Measurements from ENCODE around the gene RAB11B.
"Not testable (repeated sequence)": the region's sequence is repeated elsewhere in the genome, so short reads cannot be mapped to it uniquely, and the experiment has no call there.

Gene RAB11B

DNA sequence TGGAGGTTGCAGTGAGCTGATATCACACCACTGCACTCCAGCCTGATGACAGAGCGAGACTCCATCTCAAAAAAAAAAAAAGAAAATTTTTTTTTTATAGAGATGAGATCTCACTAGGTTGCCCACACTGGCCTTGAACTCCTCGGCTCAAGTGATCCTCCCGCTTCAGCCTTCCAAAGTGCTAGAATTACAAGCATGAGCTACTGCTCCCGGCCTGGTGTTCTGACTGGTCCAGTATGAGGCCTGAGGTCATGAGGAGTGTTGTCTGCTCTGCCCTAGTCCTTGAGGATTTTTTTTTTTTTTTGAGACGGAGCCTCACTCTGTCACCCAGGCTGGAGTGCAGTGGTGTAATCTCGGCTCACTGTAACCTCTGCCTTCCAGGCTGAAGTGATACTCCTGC is 35.2 kb downstream of the RAB11B start:
- not testable (repeated sequence) for H3K27ac ChIP-seq (ENCODE audit: low read depth, low read length); H3K9ac ChIP-seq (ENCODE audit: low read length in 5 of 5); H3K9me3 ChIP-seq (ENCODE audit: control insufficient read depth in 5 of 5, low read length in 5 of 5); H3K4me3 ChIP-seq (ENCODE audit: low read depth in 1 of 5, low read length in 5 of 5); H3K27me3 ChIP-seq (ENCODE audit: control insufficient read depth in 5 of 5, insufficient read depth in 4 of 5, low read length in 5 of 5)
- Histone ChIP-seq H3K36me3 (ENCODE audit: control insufficient read depth in 5 of 5, insufficient read depth in 5 of 5, low read length in 5 of 5) (peaks cover 0 to 32% (median 17%) of the 10 kb centered on the region in 5 donors), H3K4me1 (ENCODE audit: control insufficient read depth in 5 of 5, insufficient read depth in 5 of 5, low read length in 5 of 5) (peaks cover 6 to 30% (median 22%) of the 10 kb centered on the region in 5 donors)

DNA sequence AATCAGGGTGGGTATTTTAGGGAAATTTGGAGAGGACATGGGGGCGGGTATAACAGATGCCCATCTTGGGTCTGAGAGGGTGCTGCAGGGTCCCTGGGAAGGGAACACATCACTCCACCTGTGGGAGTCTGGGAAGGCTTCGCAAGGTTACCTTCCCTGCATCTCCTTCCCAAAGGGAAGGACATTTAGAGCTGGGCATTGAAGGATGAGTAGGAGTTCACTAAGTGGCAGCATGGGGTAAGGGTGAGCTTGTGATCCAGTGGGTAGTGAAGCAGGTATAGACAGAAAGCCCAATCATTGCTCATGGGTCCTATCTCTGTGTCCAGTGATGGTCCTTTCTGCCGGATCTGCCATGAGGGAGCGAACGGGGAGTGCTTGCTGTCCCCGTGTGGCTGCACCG is 36.1 kb downstream of the RAB11B start:
- H3K9me3 ChIP-seq (ENCODE audit: control insufficient read depth in 5 of 5, low read length in 5 of 5): no peaks in the 10 kb centered on the region
- H3K27ac ChIP-seq (ENCODE audit: low read depth, low read length): no peak overlapping the region
- H3K36me3 ChIP-seq (ENCODE audit: control insufficient read depth in 5 of 5, insufficient read depth in 5 of 5, low read length in 5 of 5): peaks cover 0 to 41% (median 24%) of the 10 kb centered on the region in 5 donors
- no peaks in the 10 kb centered on the region for H3K27me3 ChIP-seq (ENCODE audit: control insufficient read depth in 5 of 5, insufficient read depth in 4 of 5, low read length in 5 of 5)
- no peak overlapping the region for H3K4me3 ChIP-seq (ENCODE audit: low read depth in 1 of 5, low read length in 5 of 5)
- H3K9ac ChIP-seq (ENCODE audit: low read length in 5 of 5): no peak overlapping the region
- H3K4me1 ChIP-seq (ENCODE audit: control insufficient read depth in 5 of 5, insufficient read depth in 5 of 5, low read length in 5 of 5): peaks cover 6 to 30% (median 22%) of the 10 kb centered on the region in 5 donors

DNA sequence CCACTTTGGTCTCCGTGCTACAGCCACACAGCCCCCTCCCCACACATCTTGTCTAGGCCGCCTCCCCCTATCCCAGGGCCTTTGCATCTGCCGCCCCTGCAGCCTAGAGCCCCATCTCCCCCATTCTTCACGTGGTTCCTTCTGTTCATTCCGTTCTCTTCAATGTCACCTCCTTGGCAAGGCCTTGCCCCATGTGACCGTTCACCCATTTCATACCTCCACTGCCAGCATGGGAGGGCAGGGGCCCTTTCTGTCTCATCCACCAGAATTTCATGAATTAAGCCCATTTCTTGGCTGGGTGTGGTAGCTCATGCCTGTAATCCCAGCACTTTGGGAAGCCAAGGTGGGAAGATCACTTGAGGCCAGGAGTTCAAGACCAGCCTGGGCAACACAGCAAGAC is 38.9 kb downstream of the RAB11B start:
- Histone ChIP-seq H3K27me3 (ENCODE audit: control insufficient read depth in 5 of 5, insufficient read depth in 4 of 5, low read length in 5 of 5) (no peaks in the 10 kb centered on the region), H3K4me3 (ENCODE audit: low read depth in 1 of 5, low read length in 5 of 5) (no peak overlapping the region), H3K9ac (ENCODE audit: low read length in 5 of 5) (no peak overlapping the region), H3K4me1 (ENCODE audit: control insufficient read depth in 5 of 5, insufficient read depth in 5 of 5, low read length in 5 of 5) (peaks cover 1 to 12% (median 8%) of the 10 kb centered on the region in 5 donors), H3K36me3 (ENCODE audit: control insufficient read depth in 5 of 5, insufficient read depth in 5 of 5, low read length in 5 of 5) (peaks cover 0 to 46% (median 22%) of the 10 kb centered on the region in 5 donors), H3K9me3 (ENCODE audit: control insufficient read depth in 5 of 5, low read length in 5 of 5) (no peaks in the 10 kb centered on the region), H3K27ac (ENCODE audit: low read depth, low read length) (no peak overlapping the region)

DNA sequence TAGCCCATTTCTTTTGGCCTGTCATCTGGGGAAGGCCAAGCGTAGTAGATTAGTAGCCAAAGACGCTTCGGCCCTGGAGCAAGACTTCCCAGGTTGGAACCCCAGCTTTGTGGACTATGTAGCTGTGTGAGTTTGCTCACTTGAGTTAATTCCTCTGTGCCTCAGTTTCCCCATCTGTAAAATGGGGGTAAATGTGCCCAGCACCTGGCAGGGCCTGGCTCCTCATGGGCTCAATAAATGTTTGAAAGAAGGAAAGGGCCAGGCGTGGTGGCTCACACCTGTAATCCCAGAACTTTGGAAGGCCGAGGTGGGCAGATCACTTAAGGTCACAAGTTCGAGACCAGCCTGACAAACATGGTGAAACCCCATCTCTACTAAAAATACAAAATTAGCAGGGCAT is 39.7 kb downstream of the RAB11B start:
- H3K27ac ChIP-seq (ENCODE audit: low read depth, low read length): no peak overlapping the region
- H3K36me3 ChIP-seq (ENCODE audit: control insufficient read depth in 5 of 5, insufficient read depth in 5 of 5, low read length in 5 of 5): peaks cover 0 to 46% (median 22%) of the 10 kb centered on the region in 5 donors
- no peak overlapping the region for H3K9ac ChIP-seq (ENCODE audit: low read length in 5 of 5)
- H3K27me3 ChIP-seq (ENCODE audit: control insufficient read depth in 5 of 5, insufficient read depth in 4 of 5, low read length in 5 of 5): no peaks in the 10 kb centered on the region
- H3K4me3 ChIP-seq (ENCODE audit: low read depth in 1 of 5, low read length in 5 of 5): no peak overlapping the region
- H3K9me3 ChIP-seq (ENCODE audit: control insufficient read depth in 5 of 5, low read length in 5 of 5): no peaks in the 10 kb centered on the region
- H3K4me1 ChIP-seq (ENCODE audit: control insufficient read depth in 5 of 5, insufficient read depth in 5 of 5, low read length in 5 of 5): peaks cover 0 to 10% (median 3%) of the 10 kb centered on the region in 5 donors

DNA sequence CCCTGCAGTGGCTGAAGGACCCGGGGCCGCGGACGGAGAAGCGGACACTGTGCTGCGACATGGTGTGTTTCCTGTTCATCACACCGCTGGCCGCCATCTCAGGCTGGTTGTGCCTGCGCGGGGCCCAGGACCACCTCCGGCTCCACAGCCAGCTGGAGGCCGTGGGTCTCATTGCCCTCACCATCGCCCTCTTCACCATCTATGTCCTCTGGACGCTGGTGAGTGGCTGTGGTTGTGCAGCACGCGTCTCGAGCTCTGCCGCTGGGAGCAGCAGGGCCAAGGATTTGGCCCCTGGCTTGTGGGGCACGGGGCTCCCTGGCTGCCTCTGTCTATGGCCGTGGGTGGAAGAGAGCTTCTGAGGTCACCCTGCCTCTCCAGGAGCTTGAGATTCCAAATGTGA is 40.5 kb downstream of the RAB11B start:
- Histone ChIP-seq H3K36me3 (ENCODE audit: control insufficient read depth in 5 of 5, insufficient read depth in 5 of 5, low read length in 5 of 5) (peaks cover 0 to 52% (median 22%) of the 10 kb centered on the region in 5 donors), H3K27me3 (ENCODE audit: control insufficient read depth in 5 of 5, insufficient read depth in 4 of 5, low read length in 5 of 5) (no peaks in the 10 kb centered on the region), H3K4me1 (ENCODE audit: control insufficient read depth in 5 of 5, insufficient read depth in 5 of 5, low read length in 5 of 5) (peaks cover 0 to 9% (median 3%) of the 10 kb centered on the region in 5 donors), H3K27ac (ENCODE audit: low read depth, low read length) (no peak overlapping the region), H3K9ac (ENCODE audit: low read length in 5 of 5) (no peak overlapping the region), H3K4me3 (ENCODE audit: low read depth in 1 of 5, low read length in 5 of 5) (no peak overlapping the region), H3K9me3 (ENCODE audit: control insufficient read depth in 5 of 5, low read length in 5 of 5) (no peaks in the 10 kb centered on the region)

DNA sequence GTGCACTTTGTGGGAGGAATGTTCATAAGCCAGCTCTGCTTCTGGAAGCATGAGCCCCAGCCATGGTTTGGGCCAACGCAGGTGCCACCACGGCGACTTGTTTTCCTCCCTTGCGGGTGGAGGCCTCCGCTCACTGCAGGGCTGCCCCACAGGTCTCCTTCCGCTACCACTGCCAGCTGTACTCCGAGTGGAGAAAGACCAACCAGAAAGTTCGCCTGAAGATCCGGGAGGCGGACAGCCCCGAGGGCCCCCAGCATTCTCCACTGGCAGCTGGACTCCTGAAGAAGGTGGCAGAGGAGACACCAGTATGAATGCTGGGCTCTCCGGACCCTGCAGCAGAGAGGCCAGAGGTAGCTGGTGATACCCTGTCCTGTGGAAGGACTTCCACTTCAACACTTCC is 48.1 kb downstream of the RAB11B start:
- no peaks in the 10 kb centered on the region for H3K9me3 ChIP-seq (ENCODE audit: control insufficient read depth in 5 of 5, low read length in 5 of 5)
- H3K36me3 ChIP-seq (ENCODE audit: control insufficient read depth in 5 of 5, insufficient read depth in 5 of 5, low read length in 5 of 5): peaks cover 0 to 31% (median 20%) of the 10 kb centered on the region in 5 donors
- no peaks in the 10 kb centered on the region for H3K27me3 ChIP-seq (ENCODE audit: control insufficient read depth in 5 of 5, insufficient read depth in 4 of 5, low read length in 5 of 5)
- H3K9ac ChIP-seq (ENCODE audit: low read length in 5 of 5): no peak overlapping the region
- H3K4me1 ChIP-seq (ENCODE audit: control insufficient read depth in 5 of 5, insufficient read depth in 5 of 5, low read length in 5 of 5): peaks cover 0 to 9% (median 3%) of the 10 kb centered on the region in 5 donors
- no peak overlapping the region for H3K4me3 ChIP-seq (ENCODE audit: low read depth in 1 of 5, low read length in 5 of 5)
- H3K27ac ChIP-seq (ENCODE audit: low read depth, low read length): no peak overlapping the region

DNA sequence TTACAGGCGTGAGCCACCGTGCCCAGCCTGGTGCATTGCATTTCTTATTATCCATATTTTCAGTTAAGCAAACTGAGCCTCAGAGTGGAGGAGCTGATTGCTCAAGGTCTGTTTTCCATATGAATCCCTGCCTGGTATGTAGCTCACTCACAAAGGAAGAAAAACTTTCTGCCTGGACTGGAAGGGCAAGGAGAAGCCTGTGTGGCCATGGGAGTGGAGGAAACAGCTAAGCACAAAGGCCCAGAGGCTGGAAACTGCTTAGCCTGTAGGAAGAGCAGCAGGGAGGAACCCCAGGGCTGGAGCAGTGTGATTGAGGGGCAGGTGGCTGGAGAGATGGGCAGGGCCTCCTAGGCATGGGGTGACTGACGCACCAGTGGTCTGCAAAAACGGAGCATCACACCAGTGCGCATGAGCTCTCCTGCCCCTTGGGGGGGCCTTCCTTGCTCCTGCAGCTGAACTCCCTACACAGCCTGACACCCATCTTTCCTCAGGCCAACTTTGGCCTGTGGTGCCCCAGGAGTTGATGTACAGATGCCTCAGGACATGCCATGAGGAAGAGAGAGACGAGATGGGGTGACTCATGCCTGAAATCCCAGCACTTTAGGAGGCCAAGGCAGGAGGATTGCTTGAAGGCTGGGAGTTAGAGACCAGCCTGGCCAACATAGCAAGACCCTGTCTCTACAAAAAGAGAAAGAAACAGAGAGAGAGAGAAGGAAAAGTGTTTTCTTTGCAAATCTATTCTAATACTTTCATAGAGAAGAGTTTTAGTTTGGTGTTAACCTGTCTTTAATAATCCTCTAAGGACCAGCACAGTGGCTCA is 51.8 kb downstream of the RAB11B start:
- peaks cover 0 to 21% (median 15%) of the 10 kb centered on the region in 5 donors for H3K36me3 ChIP-seq (ENCODE audit: control insufficient read depth in 5 of 5, insufficient read depth in 5 of 5, low read length in 5 of 5)
- no peak overlapping the region for H3K4me3 ChIP-seq (ENCODE audit: low read depth in 1 of 5, low read length in 5 of 5)
- H3K27me3 ChIP-seq (ENCODE audit: control insufficient read depth in 5 of 5, insufficient read depth in 4 of 5, low read length in 5 of 5): no peaks in the 10 kb centered on the region
- H3K9me3 ChIP-seq (ENCODE audit: control insufficient read depth in 5 of 5, low read length in 5 of 5): no peaks in the 10 kb centered on the region
- H3K9ac ChIP-seq (ENCODE audit: low read length in 5 of 5): no peak overlapping the region
- H3K4me1 ChIP-seq (ENCODE audit: control insufficient read depth in 5 of 5, insufficient read depth in 5 of 5, low read length in 5 of 5): peaks cover 5 to 22% (median 19%) of the 10 kb centered on the region in 5 donors
- H3K27ac ChIP-seq (ENCODE audit: low read depth, low read length): no peak overlapping the region

DNA sequence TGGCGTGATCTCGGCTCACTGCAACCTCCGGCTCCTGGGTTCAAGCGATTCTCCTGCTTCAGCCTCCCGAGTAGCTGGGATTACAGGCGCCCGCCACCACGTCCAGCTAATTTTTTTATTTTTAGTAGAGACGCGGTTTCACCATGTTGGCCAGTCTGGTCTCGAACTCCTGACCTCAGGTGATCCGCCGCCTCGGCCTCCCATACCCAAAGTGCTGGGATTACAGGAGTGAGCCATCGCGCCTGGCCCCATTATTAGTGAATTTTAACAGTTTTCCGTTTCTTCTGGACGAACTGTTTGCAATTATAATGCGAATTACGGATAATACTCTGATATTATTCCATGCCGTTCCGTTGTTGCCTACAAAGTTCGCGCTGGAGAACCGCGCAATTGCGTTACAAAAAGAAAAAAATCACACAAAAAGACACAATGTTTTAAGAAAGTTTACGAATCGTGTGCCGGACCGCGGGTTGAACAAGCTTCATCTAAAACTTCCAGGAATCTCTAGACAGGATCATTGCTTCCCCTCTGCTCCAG is 54.0 kb downstream of the RAB11B start:
- not testable (repeated sequence) for H3K9me3 ChIP-seq (ENCODE audit: control insufficient read depth in 5 of 5, low read length in 5 of 5); H3K27me3 ChIP-seq (ENCODE audit: control insufficient read depth in 5 of 5, insufficient read depth in 4 of 5, low read length in 5 of 5)
- H3K4me1 ChIP-seq (ENCODE audit: control insufficient read depth in 5 of 5, insufficient read depth in 5 of 5, low read length in 5 of 5): peaks cover 5 to 39% (median 34%) of the 10 kb centered on the region in 5 donors
- peak overlapping the region; percentile 82 to 98 (median 93) for H3K4me3 ChIP-seq (ENCODE audit: low read depth in 1 of 5, low read length in 5 of 5)
- peak overlapping the region in 4 of 5 donors; percentile 72 to 100 (median 90) for H3K9ac ChIP-seq (ENCODE audit: low read length in 5 of 5)
- H3K27ac ChIP-seq (ENCODE audit: low read depth, low read length): peak overlapping the region; percentile 94
- H3K36me3 ChIP-seq (ENCODE audit: control insufficient read depth in 5 of 5, insufficient read depth in 5 of 5, low read length in 5 of 5): peaks cover 0 to 12% (median 2%) of the 10 kb centered on the region in 5 donors

DNA sequence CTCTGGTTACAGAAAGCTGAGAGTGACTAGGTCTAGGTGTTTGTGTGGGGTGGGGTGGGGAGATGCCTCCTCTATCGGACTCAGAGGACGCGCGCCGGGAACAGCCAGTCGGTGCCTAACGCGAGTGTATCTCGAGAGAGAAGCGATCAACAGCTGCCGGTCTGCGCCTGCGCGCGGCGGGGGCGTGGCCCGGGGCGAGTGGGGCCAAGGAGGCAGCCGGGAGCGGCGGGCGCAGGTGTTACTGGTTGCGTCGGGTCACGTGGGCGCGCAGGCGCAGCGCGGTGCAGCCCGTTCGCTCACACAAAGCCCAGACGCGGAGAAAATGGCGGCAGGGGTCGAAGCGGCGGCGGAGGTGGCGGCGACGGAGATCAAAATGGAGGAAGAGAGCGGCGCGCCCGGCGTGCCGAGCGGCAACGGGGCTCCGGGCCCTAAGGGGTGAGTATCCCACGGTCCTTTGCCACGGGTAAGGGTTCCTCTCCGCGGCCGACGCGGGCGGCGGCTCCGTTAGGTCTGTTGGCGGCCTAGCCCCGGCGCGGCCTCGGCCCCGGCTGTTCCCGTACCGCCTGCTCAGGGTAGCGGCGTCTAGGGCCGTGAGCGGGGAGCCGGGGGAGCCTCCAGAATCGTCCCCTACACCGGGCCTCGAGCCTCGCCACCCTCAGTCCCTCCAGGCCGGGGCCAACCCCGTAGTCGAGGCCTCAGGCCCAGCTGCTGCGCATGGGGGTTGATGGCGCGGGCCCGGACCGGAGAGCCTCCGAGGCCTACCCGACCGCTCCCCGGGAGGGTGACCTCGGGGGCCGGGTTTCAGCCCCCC is 54.7 kb downstream of the RAB11B start, which contains the start of gene HNRNPM:
HNRNPM (plus strand) TSS at position 299 of the 811 bp plus-strand sequence; CDS start at position 323, 24 bp downstream.
- Histone ChIP-seq H3K27ac (ENCODE audit: low read depth, low read length) (peak within 1 kb of the TSS; percentile 94), H3K4me1 (ENCODE audit: control insufficient read depth in 5 of 5, insufficient read depth in 5 of 5, low read length in 5 of 5) (peaks cover 7 to 44% (median 39%) of the 10 kb centered on the region in 5 donors), H3K9me3 (ENCODE audit: control insufficient read depth in 5 of 5, low read length in 5 of 5) (no peaks in the 10 kb centered on the region), H3K9ac (ENCODE audit: low read length in 5 of 5) (peak within 1 kb of the TSS; percentile 81 to 100 (median 99)), H3K36me3 (ENCODE audit: control insufficient read depth in 5 of 5, insufficient read depth in 5 of 5, low read length in 5 of 5) (peaks cover 0 to 10% (median 0%) of the 10 kb centered on the region in 5 donors), H3K27me3 (ENCODE audit: control insufficient read depth in 5 of 5, insufficient read depth in 4 of 5, low read length in 5 of 5) (no peaks in the 10 kb centered on the region), H3K4me3 (ENCODE audit: low read depth in 1 of 5, low read length in 5 of 5) (peak within 1 kb of the TSS; percentile 82 to 98 (median 93))
